HepG2 (cell line): ENCODE measurements around the gene ACOT8. TPM values are rescaled to one million over a fixed set of nuclear protein-coding genes. Genes with fewer than 3 reads are reported as not detected.

Experiments
- ARHGAP35 ChIP-seq: sonication (generic); formaldehyde crosslinking; IDR thresholded peaks from 2 replicates; pipeline ENCODE4 v1.9.0; 2022; ENCODE audit warnings: mild to moderate bottlenecking, inconsistent platforms, moderate library complexity, missing genetic modification reagents, borderline replicate concordance
- CREBL2 ChIP-seq: sonication (generic); formaldehyde crosslinking; IDR thresholded peaks from 2 replicates; pipeline ENCODE4 v1.8.1; 2023; ENCODE audit warnings: missing genetic modification reagents, mild to moderate bottlenecking, borderline replicate concordance
- FUBP1 ChIP-seq: sonication (generic); formaldehyde crosslinking; IDR thresholded peaks from 2 replicates; pipeline ENCODE4 v1.5.1; 2020; ENCODE audit warnings: missing genetic modification reagents, mild to moderate bottlenecking, borderline replicate concordance
- HES4 ChIP-seq: sonication (generic); formaldehyde crosslinking; IDR thresholded peaks from 2 replicates; pipeline ENCODE4 v1.9.0; 2021; ENCODE audit warnings: mild to moderate bottlenecking, missing genetic modification reagents, borderline replicate concordance
- HNF4G ChIP-seq, 2 experiments: sonication (generic) in 1 of 2; formaldehyde crosslinking in 1 of 2; IDR thresholded peaks; 2 replicates each; pipeline versions ENCODE4 v1.4.0 to v1.6.1; 2011 to 2020; ENCODE audit warnings: borderline replicate concordance in 2 of 2, low read depth in 2 of 2, mild to moderate bottlenecking in 2 of 2, low read length in 1 of 2, missing genetic modification reagents in 1 of 2, moderate library complexity in 1 of 2
- STAT6 ChIP-seq: sonication (generic); formaldehyde crosslinking; IDR thresholded peaks from 2 replicates; pipeline ENCODE4 v1.4.0; 2020; ENCODE audit warnings: missing genetic modification reagents, mild to moderate bottlenecking, borderline replicate concordance
- TAF15 ChIP-seq: fragments of 200-400 bp; formaldehyde crosslinking; IDR thresholded peaks from one replicate; pipeline ENCODE4 v1.6.1; 2018; ENCODE audit warnings: mild to moderate bottlenecking, low read depth, low read length; ENCODE audit not compliant: poor library complexity, severe bottlenecking
- ZFP41 ChIP-seq: sonication (generic); formaldehyde crosslinking; IDR thresholded peaks from 2 replicates; pipeline ENCODE4 v1.4.0; 2020; ENCODE audit warnings: mild to moderate bottlenecking, missing genetic modification reagents, borderline replicate concordance
- ZNF646 ChIP-seq: sonication (generic); formaldehyde crosslinking; IDR thresholded peaks from 2 replicates; pipeline ENCODE4 v1.9.0; 2021; ENCODE audit warnings: mild to moderate bottlenecking, missing genetic modification reagents
- ZNF660 ChIP-seq: sonication (generic); formaldehyde crosslinking; IDR thresholded peaks from 2 replicates; pipeline ENCODE4 v1.5.1; 2020; ENCODE audit warnings: mild to moderate bottlenecking, low read depth, missing genetic modification reagents, borderline replicate concordance
- ZNF788 ChIP-seq: sonication (generic); formaldehyde crosslinking; IDR thresholded peaks from 2 replicates; pipeline ENCODE4 v1.5.0; 2020; ENCODE audit warnings: mild to moderate bottlenecking, missing genetic modification reagents, borderline replicate concordance
- ZNF850 ChIP-seq: sonication (generic); formaldehyde crosslinking; conservative IDR thresholded peaks from 2 replicates; pipeline ENCODE4 v1.9.0; 2021; ENCODE audit warnings: mild to moderate bottlenecking, missing genetic modification reagents
- ZSCAN21 ChIP-seq: sonication (generic); formaldehyde crosslinking; IDR thresholded peaks from 2 replicates; pipeline ENCODE4 v1.8.0; 2022; ENCODE audit warnings: mild to moderate bottlenecking, missing genetic modification reagents, moderate library complexity, borderline replicate concordance
- polyA plus RNA-seq, 8 experiments: library from polyadenylated mRNA; depleted of rRNA in 3 of 8; stranded (reverse) in 7 of 8; unstranded in 1 of 8; fragments of >200 nt; fragmentation: Illumina TruSeq in 4 of 8; extraction: Trizol in 4 of 8; gene quantifications; 2 replicates each; pipeline versions ENCODE4 v1.2.1 to v1.2.3, GENCODE V29; 2011 to 2016; ENCODE audit warnings: low read depth in 4 of 8, missing spikeins in 1 of 8, mixed read lengths in 1 of 8; ENCODE audit not compliant: insufficient read depth in 1 of 8
- total RNA-seq, 5 experiments: library from RNA; depleted of rRNA; stranded (reverse); fragments of >200 nt; fragmentation: Illumina TruSeq; extraction: Trizol; gene quantifications; 2 replicates each; pipeline ENCODE4 v1.2.3, GENCODE V29; 2016; ENCODE audit warnings: low read depth in 1 of 5

The ACOT8 gene
- total and polyA plus RNA-seq, 2 of the 13 experiments (the other 11 are each of a cell fraction or from before 2014, with no cell fraction given): 31.4 to 45.5 TPM

GRCh38 chr20:45890985-45891983 lies 34.1 kb upstream of the ACOT8 start, which contains the start of the genes CTSA and NEURL2 (continued):
- peak; percentile 100 for TF ChIP-seq ZNF788
- peak; percentile 98; the same call in 1 of the 2 replicates for TF ChIP-seq FUBP1
- TF ChIP-seq ZNF646 (CRISPR knock-in tag): peak; percentile 68; the same call in 1 of the 2 replicates
- TF ChIP-seq ZNF850 (CRISPR knock-in tag): 0 out of 2 replicates have a peak, but pooled peaks have one; percentile 5
- peak; percentile 93 for TF ChIP-seq STAT6
- peak; percentile 87 for TF ChIP-seq HES4 (CRISPR knock-in tag)
- peak; percentile 93; the same call in 1 of the 2 replicates for TF ChIP-seq ZFP41
- TF ChIP-seq HNF4G (IDR thresholded peaks at IDR 0.05; ENCODE audit: borderline replicate concordance, low read depth, low read length): peak; percentile 97
- TF ChIP-seq HNF4G (CRISPR knock-in tag; IDR thresholded peaks at IDR 0.05; ENCODE audit: borderline replicate concordance, low read depth): peak; percentile 99
- peak; percentile 99 for TF ChIP-seq ARHGAP35 (CRISPR knock-in tag)
- TF ChIP-seq CREBL2 (CRISPR knock-in tag): peak; percentile 99
- TF ChIP-seq ZSCAN21 (CRISPR knock-in tag): peak; percentile 98
- TF ChIP-seq ZNF660: no peak; the same call in 1 of the 2 replicates
- peak; percentile 32 for TF ChIP-seq TAF15
